IMR-90 (cell line): ENCODE measurements around the gene STEAP4.

Experiments
- CHD1 ChIP-seq: IDR thresholded peaks from 2 replicates; pipeline ENCODE4 v1.6.1; 2012; ENCODE audit warnings: low read depth, low read length, improper control_type of control experiment
- ELK1 ChIP-seq: fragments of 150-350 bp; IDR thresholded peaks from 2 replicates; pipeline ENCODE4 v1.6.1; 2016; ENCODE audit warnings: low read depth, mild to moderate bottlenecking, low read length, moderate library complexity, borderline replicate concordance
- FOS ChIP-seq: fragments of 150-350 bp; IDR thresholded peaks from 2 replicates; pipeline ENCODE4 v1.6.1; 2016; ENCODE audit warnings: low read depth, low read length
- MAZ ChIP-seq: IDR thresholded peaks from 2 replicates; pipeline ENCODE4 v1.6.1; 2012; ENCODE audit warnings: low read depth, mild to moderate bottlenecking, low read length, improper control_type of control experiment, moderate library complexity, borderline replicate concordance
- POLR2A ChIP-seq: IDR thresholded peaks from 2 replicates; pipeline ENCODE4 v1.6.1; 2012; ENCODE audit warnings: mild to moderate bottlenecking, low read depth, low read length
- RFX5 ChIP-seq: IDR thresholded peaks from 2 replicates; pipeline ENCODE4 v1.8.0; 2012; ENCODE audit warnings: low read depth, mild to moderate bottlenecking, low read length, moderate library complexity
- TF ChIP-seq, protein P1 (sequence below): conservative IDR thresholded peaks from 2 replicates; pipeline ENCODE4 v1.5.1; 2012; ENCODE audit warnings: mild to moderate bottlenecking, low read depth, low read length, improper control_type of control experiment
- TF ChIP-seq, protein P2 (sequence below): fragments of 150-350 bp; IDR thresholded peaks from 2 replicates; pipeline ENCODE4 v1.6.1; 2017; ENCODE audit warnings: mild to moderate bottlenecking, antibody characterized with exemption, low read length, low read depth

- TF ChIP-seq MAZ (no peak), RFX5 (no peak), FOS (no peak), ELK1 (no peak), CHD1 (no peak), POLR2A (no peak)
- TF ChIP-seq, protein P1, sequence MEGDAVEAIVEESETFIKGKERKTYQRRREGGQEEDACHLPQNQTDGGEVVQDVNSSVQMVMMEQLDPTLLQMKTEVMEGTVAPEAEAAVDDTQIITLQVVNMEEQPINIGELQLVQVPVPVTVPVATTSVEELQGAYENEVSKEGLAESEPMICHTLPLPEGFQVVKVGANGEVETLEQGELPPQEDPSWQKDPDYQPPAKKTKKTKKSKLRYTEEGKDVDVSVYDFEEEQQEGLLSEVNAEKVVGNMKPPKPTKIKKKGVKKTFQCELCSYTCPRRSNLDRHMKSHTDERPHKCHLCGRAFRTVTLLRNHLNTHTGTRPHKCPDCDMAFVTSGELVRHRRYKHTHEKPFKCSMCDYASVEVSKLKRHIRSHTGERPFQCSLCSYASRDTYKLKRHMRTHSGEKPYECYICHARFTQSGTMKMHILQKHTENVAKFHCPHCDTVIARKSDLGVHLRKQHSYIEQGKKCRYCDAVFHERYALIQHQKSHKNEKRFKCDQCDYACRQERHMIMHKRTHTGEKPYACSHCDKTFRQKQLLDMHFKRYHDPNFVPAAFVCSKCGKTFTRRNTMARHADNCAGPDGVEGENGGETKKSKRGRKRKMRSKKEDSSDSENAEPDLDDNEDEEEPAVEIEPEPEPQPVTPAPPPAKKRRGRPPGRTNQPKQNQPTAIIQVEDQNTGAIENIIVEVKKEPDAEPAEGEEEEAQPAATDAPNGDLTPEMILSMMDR: no peak
- TF ChIP-seq, protein P2, sequence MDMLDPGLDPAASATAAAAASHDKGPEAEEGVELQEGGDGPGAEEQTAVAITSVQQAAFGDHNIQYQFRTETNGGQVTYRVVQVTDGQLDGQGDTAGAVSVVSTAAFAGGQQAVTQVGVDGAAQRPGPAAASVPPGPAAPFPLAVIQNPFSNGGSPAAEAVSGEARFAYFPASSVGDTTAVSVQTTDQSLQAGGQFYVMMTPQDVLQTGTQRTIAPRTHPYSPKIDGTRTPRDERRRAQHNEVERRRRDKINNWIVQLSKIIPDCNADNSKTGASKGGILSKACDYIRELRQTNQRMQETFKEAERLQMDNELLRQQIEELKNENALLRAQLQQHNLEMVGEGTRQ: no peak
These were observed 15.5 kb upstream of the STEAP4 start for GRCh38 chr7:88322151-88322550.
